HEK293 (cell line): ENCODE data around the gene RPS6KC1.

Experiments
- CTCF ChIA-PET: fragments of 350-600 bp; formaldehyde crosslinking; extraction: SDS; loops from one replicate; lab custom pipeline; 2021; ENCODE audit warnings: antibody characterized with exemption; lab: Yijun Ruan, JAX
- POLR2A ChIA-PET: fragments of 300-600 bp; formaldehyde crosslinking; extraction: SDS; loops from one replicate; lab custom pipeline; 2020; ENCODE audit warnings: antibody characterized with exemption, inconsistent platforms; lab: Yijun Ruan, JAX
- H3K27ac ChIP-seq: fragments of 200-500 bp; sonication (Bioruptor generic); 2 replicates; pipeline ENCODE4 v1.5.1; 2014; ENCODE audit warnings: low read depth, low read length, control low read depth, inconsistent platforms; ENCODE audit errors: extremely low read depth
- H3K36me3 ChIP-seq, 2 experiments: fragments of 200-500 bp in 1 of 2; sonication (Bioruptor generic) in 1 of 2; 1 replicate in 1 of 2; 2 replicates in 1 of 2; pipeline ENCODE4 v1.5.1; 2014 to 2017; ENCODE audit warnings: inconsistent platforms in 2 of 2, low read length in 2 of 2; ENCODE audit not compliant: control insufficient read depth in 2 of 2, insufficient read depth in 1 of 2
- H3K4me1 ChIP-seq: fragments of 200-500 bp; sonication (Bioruptor generic); 2 replicates; pipeline ENCODE4 v1.5.1; 2014; ENCODE audit warnings: mild to moderate bottlenecking, low read length, inconsistent platforms; ENCODE audit not compliant: control insufficient read depth, insufficient read depth
- H3K4me3 ChIP-seq: 2 replicates; pipeline ENCODE4 v1.5.1; 2011; ENCODE audit warnings: low read depth, mild to moderate bottlenecking, control low read depth, low read length, moderate library complexity
- H3K9me3 ChIP-seq: fragments of 200-500 bp; sonication (Bioruptor generic); 2 replicates; pipeline ENCODE4 v1.5.1; 2014; ENCODE audit warnings: low read depth, low read length, inconsistent platforms; ENCODE audit not compliant: control insufficient read depth, insufficient read depth
- FEZF1 ChIP-seq: fragments of 450-650 bp; formaldehyde crosslinking; IDR thresholded peaks from 2 replicates; pipeline ENCODE4 v1.5.1; 2016; ENCODE audit warnings: missing biosample characterization, missing genetic modification characterization
- GLI2 ChIP-seq: fragments of 450-650 bp; formaldehyde crosslinking; IDR thresholded peaks from 2 replicates; pipeline ENCODE4; 2017; ENCODE audit warnings: missing biosample characterization, missing genetic modification characterization, low read depth, borderline replicate concordance
- PATZ1 ChIP-seq: fragments of 450-650 bp; formaldehyde crosslinking; IDR thresholded peaks from 2 replicates; pipeline ENCODE4 v1.5.1; 2016; ENCODE audit warnings: missing biosample characterization, missing genetic modification characterization
- PRDM6 ChIP-seq: fragments of 450-650 bp; formaldehyde crosslinking; IDR thresholded peaks from 2 replicates; pipeline ENCODE4 v1.5.1; 2017; ENCODE audit warnings: missing biosample characterization, missing genetic modification characterization
- ZFHX2 ChIP-seq: fragments of 450-650 bp; formaldehyde crosslinking; conservative IDR thresholded peaks from 2 replicates; pipeline ENCODE4 v1.5.1; 2016; ENCODE audit warnings: missing biosample characterization, missing genetic modification characterization
- ZFP3 ChIP-seq: fragments of 450-650 bp; formaldehyde crosslinking; IDR thresholded peaks from 2 replicates; pipeline ENCODE4 v1.5.1; 2016; ENCODE audit warnings: low read depth, missing biosample characterization, missing genetic modification characterization
- ZNF121 ChIP-seq: fragments of 450-650 bp; formaldehyde crosslinking; IDR thresholded peaks from 2 replicates; pipeline ENCODE4 v1.5.1; 2016; ENCODE audit warnings: missing biosample characterization, missing genetic modification characterization
- ZNF146 ChIP-seq: fragments of 450-650 bp; formaldehyde crosslinking; IDR thresholded peaks from 2 replicates; pipeline ENCODE4 v1.5.1; 2016; ENCODE audit warnings: missing biosample characterization, missing genetic modification characterization
- ZNF16 ChIP-seq: fragments of 450-650 bp; formaldehyde crosslinking; IDR thresholded peaks from 2 replicates; pipeline ENCODE4 v1.5.1; 2016; ENCODE audit warnings: low read depth, missing biosample characterization, missing genetic modification characterization
- ZNF24 ChIP-seq: fragments of 450-650 bp; formaldehyde crosslinking; IDR thresholded peaks from 2 replicates; pipeline ENCODE4 v1.5.1; 2016; ENCODE audit warnings: missing biosample characterization, missing genetic modification characterization
- ZNF280D ChIP-seq: fragments of 450-650 bp; formaldehyde crosslinking; IDR thresholded peaks from 2 replicates; pipeline ENCODE4 v1.5.1; 2016; ENCODE audit warnings: missing biosample characterization, missing genetic modification characterization
- ZNF350 ChIP-seq: fragments of 450-650 bp; formaldehyde crosslinking; IDR thresholded peaks from 2 replicates; pipeline ENCODE4 v1.5.0; 2017; ENCODE audit warnings: missing biosample characterization, mild to moderate bottlenecking, missing genetic modification characterization
- ZNF513 ChIP-seq: fragments of 450-650 bp; IDR thresholded peaks from 2 replicates; pipeline ENCODE4 v1.5.1; 2018; ENCODE audit warnings: missing biosample characterization, missing genetic modification characterization
- ZNF600 ChIP-seq: fragments of 450-650 bp; formaldehyde crosslinking; IDR thresholded peaks from 2 replicates; pipeline ENCODE4 v1.5.1; 2016; ENCODE audit warnings: missing biosample characterization, missing genetic modification characterization
- ZNF645 ChIP-seq: fragments of 450-650 bp; formaldehyde crosslinking; IDR thresholded peaks from 2 replicates; pipeline ENCODE4; 2016; ENCODE audit warnings: missing biosample characterization, missing genetic modification characterization
- ZNF830 ChIP-seq: fragments of 450-650 bp; IDR thresholded peaks from 2 replicates; pipeline ENCODE4 v1.5.0; 2018; ENCODE audit warnings: missing biosample characterization, missing genetic modification characterization, low read depth, mild to moderate bottlenecking, moderate library complexity
- ZNF843 ChIP-seq: fragments of 450-650 bp; formaldehyde crosslinking; IDR thresholded peaks from 2 replicates; pipeline ENCODE4 v1.5.1; 2016; ENCODE audit warnings: missing biosample characterization, missing genetic modification characterization
- ZSCAN16 ChIP-seq: fragments of 450-650 bp; formaldehyde crosslinking; IDR thresholded peaks from 2 replicates; pipeline ENCODE4 v1.5.1; 2016; ENCODE audit warnings: missing biosample characterization, missing genetic modification characterization
- ZXDB ChIP-seq: fragments of 450-650 bp; formaldehyde crosslinking; IDR thresholded peaks from 2 replicates; pipeline ENCODE4 v1.5.1; 2016; ENCODE audit warnings: missing biosample characterization, missing genetic modification characterization

The RPS6KC1 gene

GRCh38 chr1:213162338-213162737 lies 111.3 kb downstream of the RPS6KC1 start:
- TF ChIP-seq ZNF350 (no peak), ZNF16 (tag by site-specific recombination) (no peak), ZNF280D (no peak), ZNF600 (no peak), ZNF121 (tag by site-specific recombination) (peak; percentile 70; the same call in 1 of the 2 replicates)
- peaks cover 0 to 2% of the 10 kb centered on the region in 2 experiments; a peak in 1 of 3 replicates for H3K36me3 ChIP-seq
- H3K27ac ChIP-seq, result no peak overlapping the region
- ChIA-PET POLR2A (no interaction called here), CTCF (no interaction called here)
- H3K4me3 ChIP-seq, result no peak overlapping the region
- H3K4me1 ChIP-seq, result 0 out of 2 replicates have a peak, but pooled peaks cover 4% of the 10 kb centered on the region
- no peaks in the 10 kb centered on the region for H3K9me3 ChIP-seq

- peaks cover 0 to 2% of the 10 kb centered on the region in 2 experiments; a peak in 1 of 3 replicates for H3K36me3 ChIP-seq
- TF ChIP-seq ZNF830 (tag by site-specific recombination) (no peak), FEZF1 (tag by site-specific recombination) (peak; percentile 69; the same call in 1 of the 2 replicates), ZSCAN16 (tag by site-specific recombination) (peak; percentile 85), ZNF24 (tag by site-specific recombination) (no peak)
- H3K27ac ChIP-seq, result no peak overlapping the region
- ChIA-PET CTCF (no interaction called here), POLR2A (no interaction called here)
- no peaks in the 10 kb centered on the region for H3K9me3 ChIP-seq
- H3K4me3 ChIP-seq, result no peak overlapping the region
- H3K4me1 ChIP-seq, result 0 out of 2 replicates have a peak, but pooled peaks cover 4% of the 10 kb centered on the region
Measured at GRCh38 chr1:213162862-213163261, 111.8 kb downstream of the RPS6KC1 start.

GRCh38 chr1:213163278-213163711 lies 112.3 kb downstream of the RPS6KC1 start:
- Histone ChIP-seq H3K4me1 (0 out of 2 replicates have a peak, but pooled peaks cover 4% of the 10 kb centered on the region), H3K4me3 (no peak overlapping the region), H3K9me3 (no peaks in the 10 kb centered on the region), H3K27ac (no peak overlapping the region), H3K36me3 (peaks cover 0 to 2% of the 10 kb centered on the region in 2 experiments; a peak in 1 of 3 replicates)
- ChIA-PET CTCF (interaction anchor here (1.2 kb wide), 1 partner anchor 40 kb away, joined by 3 read pairs; no protein-coding TSS in a partner anchor), POLR2A (no interaction called here)
- TF ChIP-seq PRDM6 (tag by site-specific recombination) (peak; percentile 85), ZFHX2 (tag by site-specific recombination) (no peak), ZXDB (tag by site-specific recombination) (peak; percentile 28), ZNF513 (tag by site-specific recombination) (no peak), FEZF1 (tag by site-specific recombination) (peak; percentile 26; the same call in 1 of the 2 replicates), ZNF146 (tag by site-specific recombination) (no peak), ZNF843 (tag by site-specific recombination) (peak; percentile 72), PATZ1 (tag by site-specific recombination) (no peak), ZFP3 (no peak), ZNF645 (no peak), GLI2 (tag by site-specific recombination) (no peak)
